WTC11 (cell line): ENCODE data around the gene DNM3.

Source experiments
- MXD4 ChIP-seq: fragments of 250-450 bp; sonication (Bioruptor Pico); IDR thresholded peaks from 2 replicates; pipeline ENCODE4 v1.8.0; 2021; ENCODE audit warnings: mild to moderate bottlenecking, moderate library complexity, borderline replicate concordance
- NR1H2 ChIP-seq: sonication (generic); formaldehyde crosslinking; IDR thresholded peaks from 2 replicates; pipeline ENCODE4 v1.9.0; 2021; ENCODE audit warnings: mild to moderate bottlenecking, moderate library complexity, missing genetic modification reagents
- SP1 ChIP-seq: sonication (generic); formaldehyde crosslinking; conservative IDR thresholded peaks from 2 replicates; pipeline ENCODE4 v1.8.1; 2022; ENCODE audit warnings: missing genetic modification reagents
- ZNF263 ChIP-seq: sonication (generic); formaldehyde crosslinking; IDR thresholded peaks from 2 replicates; pipeline ENCODE4 v1.8.1; 2022; ENCODE audit warnings: low read depth, mild to moderate bottlenecking, moderate library complexity, missing genetic modification reagents
- ZNF317 ChIP-seq: sonication (generic); formaldehyde crosslinking; IDR thresholded peaks from 2 replicates; pipeline ENCODE4 v1.8.1; 2023; ENCODE audit warnings: low read depth, mild to moderate bottlenecking, moderate library complexity, missing genetic modification reagents, borderline replicate concordance
- TF ChIP-seq, protein P1 (sequence below): fragments of 200-600 bp; IDR thresholded peaks from 2 replicates; pipeline ENCODE4 v1.8.0; 2022; ENCODE audit warnings: antibody characterized with exemption
- TF ChIP-seq, protein P2 (sequence below): sonication (generic); formaldehyde crosslinking; IDR thresholded peaks from 2 replicates; pipeline ENCODE4 v1.8.1; 2023; ENCODE audit warnings: mild to moderate bottlenecking, missing genetic modification reagents
- TF ChIP-seq, protein P3 (sequence below): sonication (generic); formaldehyde crosslinking; IDR thresholded peaks from 2 replicates; pipeline ENCODE4 v1.8.0; 2022; ENCODE audit warnings: mild to moderate bottlenecking, missing genetic modification reagents
- TF ChIP-seq, protein P4 (sequence below): sonication (generic); formaldehyde crosslinking; IDR thresholded peaks from 2 replicates; pipeline ENCODE4 v1.8.0; 2022; ENCODE audit warnings: mild to moderate bottlenecking, missing genetic modification reagents
- TF ChIP-seq, protein P5 (sequence below): sonication (generic); formaldehyde crosslinking; conservative IDR thresholded peaks from 2 replicates; pipeline ENCODE4 v1.8.1; 2023; ENCODE audit warnings: mild to moderate bottlenecking, low read depth, missing genetic modification reagents, moderate library complexity
- TF ChIP-seq, protein P6 (sequence below): sonication (generic); formaldehyde crosslinking; IDR thresholded peaks from 2 replicates; pipeline ENCODE4 v1.8.1; 2022; ENCODE audit warnings: low read depth, missing genetic modification reagents, borderline replicate concordance

DNA sequence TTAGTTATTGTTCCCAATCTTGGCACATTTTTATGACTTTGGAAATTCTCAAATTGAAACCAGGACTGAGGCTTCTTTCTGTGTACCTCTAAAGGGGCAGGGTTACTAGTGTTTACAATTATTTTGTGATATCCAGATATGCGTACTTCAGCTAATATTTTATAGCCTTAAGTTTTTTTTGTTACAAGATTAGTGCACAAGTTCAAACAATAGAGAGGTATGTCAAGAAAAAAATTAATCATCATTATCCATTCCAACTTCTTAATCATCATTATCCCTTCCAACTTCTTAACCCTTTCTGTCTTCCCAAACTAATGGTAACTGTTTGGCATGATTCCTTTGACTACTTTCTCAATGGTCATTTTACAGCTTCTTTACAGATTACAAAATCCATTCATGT is 306.2 kb downstream of the DNM3 start:
- TF ChIP-seq, protein P1, sequence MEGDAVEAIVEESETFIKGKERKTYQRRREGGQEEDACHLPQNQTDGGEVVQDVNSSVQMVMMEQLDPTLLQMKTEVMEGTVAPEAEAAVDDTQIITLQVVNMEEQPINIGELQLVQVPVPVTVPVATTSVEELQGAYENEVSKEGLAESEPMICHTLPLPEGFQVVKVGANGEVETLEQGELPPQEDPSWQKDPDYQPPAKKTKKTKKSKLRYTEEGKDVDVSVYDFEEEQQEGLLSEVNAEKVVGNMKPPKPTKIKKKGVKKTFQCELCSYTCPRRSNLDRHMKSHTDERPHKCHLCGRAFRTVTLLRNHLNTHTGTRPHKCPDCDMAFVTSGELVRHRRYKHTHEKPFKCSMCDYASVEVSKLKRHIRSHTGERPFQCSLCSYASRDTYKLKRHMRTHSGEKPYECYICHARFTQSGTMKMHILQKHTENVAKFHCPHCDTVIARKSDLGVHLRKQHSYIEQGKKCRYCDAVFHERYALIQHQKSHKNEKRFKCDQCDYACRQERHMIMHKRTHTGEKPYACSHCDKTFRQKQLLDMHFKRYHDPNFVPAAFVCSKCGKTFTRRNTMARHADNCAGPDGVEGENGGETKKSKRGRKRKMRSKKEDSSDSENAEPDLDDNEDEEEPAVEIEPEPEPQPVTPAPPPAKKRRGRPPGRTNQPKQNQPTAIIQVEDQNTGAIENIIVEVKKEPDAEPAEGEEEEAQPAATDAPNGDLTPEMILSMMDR = no peak
- no peak for TF ChIP-seq ZNF317 (CRISPR knock-in tag)
- TF ChIP-seq, protein P2, sequence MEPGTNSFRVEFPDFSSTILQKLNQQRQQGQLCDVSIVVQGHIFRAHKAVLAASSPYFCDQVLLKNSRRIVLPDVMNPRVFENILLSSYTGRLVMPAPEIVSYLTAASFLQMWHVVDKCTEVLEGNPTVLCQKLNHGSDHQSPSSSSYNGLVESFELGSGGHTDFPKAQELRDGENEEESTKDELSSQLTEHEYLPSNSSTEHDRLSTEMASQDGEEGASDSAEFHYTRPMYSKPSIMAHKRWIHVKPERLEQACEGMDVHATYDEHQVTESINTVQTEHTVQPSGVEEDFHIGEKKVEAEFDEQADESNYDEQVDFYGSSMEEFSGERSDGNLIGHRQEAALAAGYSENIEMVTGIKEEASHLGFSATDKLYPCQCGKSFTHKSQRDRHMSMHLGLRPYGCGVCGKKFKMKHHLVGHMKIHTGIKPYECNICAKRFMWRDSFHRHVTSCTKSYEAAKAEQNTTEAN (CRISPR knock-in tag) = no peak
- no peak for TF ChIP-seq MXD4 (CRISPR knock-in tag)
- TF ChIP-seq, protein P3, sequence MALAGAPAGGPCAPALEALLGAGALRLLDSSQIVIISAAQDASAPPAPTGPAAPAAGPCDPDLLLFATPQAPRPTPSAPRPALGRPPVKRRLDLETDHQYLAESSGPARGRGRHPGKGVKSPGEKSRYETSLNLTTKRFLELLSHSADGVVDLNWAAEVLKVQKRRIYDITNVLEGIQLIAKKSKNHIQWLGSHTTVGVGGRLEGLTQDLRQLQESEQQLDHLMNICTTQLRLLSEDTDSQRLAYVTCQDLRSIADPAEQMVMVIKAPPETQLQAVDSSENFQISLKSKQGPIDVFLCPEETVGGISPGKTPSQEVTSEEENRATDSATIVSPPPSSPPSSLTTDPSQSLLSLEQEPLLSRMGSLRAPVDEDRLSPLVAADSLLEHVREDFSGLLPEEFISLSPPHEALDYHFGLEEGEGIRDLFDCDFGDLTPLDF (CRISPR knock-in tag) = no peak
- no peak for TF ChIP-seq ZNF263
- TF ChIP-seq NR1H2 (CRISPR knock-in tag) = no peak
- TF ChIP-seq, protein P4, sequence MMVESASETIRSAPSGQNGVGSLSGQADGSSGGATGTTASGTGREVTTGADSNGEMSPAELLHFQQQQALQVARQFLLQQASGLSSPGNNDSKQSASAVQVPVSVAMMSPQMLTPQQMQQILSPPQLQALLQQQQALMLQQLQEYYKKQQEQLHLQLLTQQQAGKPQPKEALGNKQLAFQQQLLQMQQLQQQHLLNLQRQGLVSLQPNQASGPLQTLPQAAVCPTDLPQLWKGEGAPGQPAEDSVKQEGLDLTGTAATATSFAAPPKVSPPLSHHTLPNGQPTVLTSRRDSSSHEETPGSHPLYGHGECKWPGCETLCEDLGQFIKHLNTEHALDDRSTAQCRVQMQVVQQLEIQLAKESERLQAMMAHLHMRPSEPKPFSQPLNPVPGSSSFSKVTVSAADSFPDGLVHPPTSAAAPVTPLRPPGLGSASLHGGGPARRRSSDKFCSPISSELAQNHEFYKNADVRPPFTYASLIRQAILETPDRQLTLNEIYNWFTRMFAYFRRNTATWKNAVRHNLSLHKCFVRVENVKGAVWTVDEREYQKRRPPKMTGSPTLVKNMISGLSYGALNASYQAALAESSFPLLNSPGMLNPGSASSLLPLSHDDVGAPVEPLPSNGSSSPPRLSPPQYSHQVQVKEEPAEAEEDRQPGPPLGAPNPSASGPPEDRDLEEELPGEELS = no peak
- TF ChIP-seq, protein P5, sequence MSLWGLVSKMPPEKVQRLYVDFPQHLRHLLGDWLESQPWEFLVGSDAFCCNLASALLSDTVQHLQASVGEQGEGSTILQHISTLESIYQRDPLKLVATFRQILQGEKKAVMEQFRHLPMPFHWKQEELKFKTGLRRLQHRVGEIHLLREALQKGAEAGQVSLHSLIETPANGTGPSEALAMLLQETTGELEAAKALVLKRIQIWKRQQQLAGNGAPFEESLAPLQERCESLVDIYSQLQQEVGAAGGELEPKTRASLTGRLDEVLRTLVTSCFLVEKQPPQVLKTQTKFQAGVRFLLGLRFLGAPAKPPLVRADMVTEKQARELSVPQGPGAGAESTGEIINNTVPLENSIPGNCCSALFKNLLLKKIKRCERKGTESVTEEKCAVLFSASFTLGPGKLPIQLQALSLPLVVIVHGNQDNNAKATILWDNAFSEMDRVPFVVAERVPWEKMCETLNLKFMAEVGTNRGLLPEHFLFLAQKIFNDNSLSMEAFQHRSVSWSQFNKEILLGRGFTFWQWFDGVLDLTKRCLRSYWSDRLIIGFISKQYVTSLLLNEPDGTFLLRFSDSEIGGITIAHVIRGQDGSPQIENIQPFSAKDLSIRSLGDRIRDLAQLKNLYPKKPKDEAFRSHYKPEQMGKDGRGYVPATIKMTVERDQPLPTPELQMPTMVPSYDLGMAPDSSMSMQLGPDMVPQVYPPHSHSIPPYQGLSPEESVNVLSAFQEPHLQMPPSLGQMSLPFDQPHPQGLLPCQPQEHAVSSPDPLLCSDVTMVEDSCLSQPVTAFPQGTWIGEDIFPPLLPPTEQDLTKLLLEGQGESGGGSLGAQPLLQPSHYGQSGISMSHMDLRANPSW = no peak
- TF ChIP-seq, protein P6, sequence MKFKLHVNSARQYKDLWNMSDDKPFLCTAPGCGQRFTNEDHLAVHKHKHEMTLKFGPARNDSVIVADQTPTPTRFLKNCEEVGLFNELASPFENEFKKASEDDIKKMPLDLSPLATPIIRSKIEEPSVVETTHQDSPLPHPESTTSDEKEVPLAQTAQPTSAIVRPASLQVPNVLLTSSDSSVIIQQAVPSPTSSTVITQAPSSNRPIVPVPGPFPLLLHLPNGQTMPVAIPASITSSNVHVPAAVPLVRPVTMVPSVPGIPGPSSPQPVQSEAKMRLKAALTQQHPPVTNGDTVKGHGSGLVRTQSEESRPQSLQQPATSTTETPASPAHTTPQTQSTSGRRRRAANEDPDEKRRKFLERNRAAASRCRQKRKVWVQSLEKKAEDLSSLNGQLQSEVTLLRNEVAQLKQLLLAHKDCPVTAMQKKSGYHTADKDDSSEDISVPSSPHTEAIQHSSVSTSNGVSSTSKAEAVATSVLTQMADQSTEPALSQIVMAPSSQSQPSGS (CRISPR knock-in tag) = no peak
- no peak for TF ChIP-seq SP1 (CRISPR knock-in tag)
